Measurements from ENCODE around the gene SMO. TPM values are rescaled to one million over a fixed set of nuclear protein-coding genes. Genes with fewer than 3 reads are reported as not detected.

SMO gene
- total and polyA plus RNA-seq, 2 donors (not counting 1 experiment from before 2014, with no cell fraction given), result 0.39 to 1.4 TPM

GRCh38 chr7:129144834-129145668 is 43.4 kb upstream of the SMO start:
- Histone ChIP-seq H2AFZ (ENCODE audit: insufficient read depth, low read depth, low read length, poor library complexity, severe bottlenecking) (peak overlapping the region; percentile 88), H3K27me3 (replicated peaks in 1 of 4; ENCODE audit: control extremely low read depth in 1 of 4, control insufficient read depth in 3 of 4, insufficient read depth in 4 of 4, low read length in 3 of 4) (no peaks in the 10 kb centered on the region), H3K36me3 (replicated peaks in 1 of 2; ENCODE audit: control extremely low read depth in 1 of 2, control insufficient read depth in 1 of 2, extremely low read depth in 1 of 2, insufficient read depth in 2 of 2, low read length in 1 of 2) (peaks cover 0 to 18% of the 10 kb centered on the region in 2 experiments), H3K79me2 (ENCODE audit: control insufficient read depth, insufficient read depth, low read length) (peaks cover 64% of the 10 kb centered on the region), H3K4me3 (ENCODE audit: control extremely low read depth in 1 of 5, extremely low read depth in 1 of 5, insufficient read depth in 1 of 5, low read depth in 2 of 5, low read length in 4 of 5) (peak overlapping the region; percentile 42 to 100 (median 92)), H3K4me1 (ENCODE audit: control insufficient read depth in 2 of 2, insufficient read depth in 2 of 2, low read length in 2 of 2) (peaks cover 52 to 60% of the 10 kb centered on the region in 2 donors), H3K9me3 (ENCODE audit: control extremely low read depth in 1 of 3, control insufficient read depth in 2 of 3, insufficient read depth in 1 of 3, low read length in 2 of 3) (no peaks in the 10 kb centered on the region), H4K20me1 (ENCODE audit: control insufficient read depth, insufficient read depth, low read length, poor library complexity, severe bottlenecking) (peaks cover 29% of the 10 kb centered on the region), H3K27ac (ENCODE audit: low read length in 2 of 2) (peak overlapping the region; percentile 81 to 97), H3K4me2 (replicated peaks; ENCODE audit: low read depth, low read length, poor library complexity, severe bottlenecking) (peak overlapping the region; percentile 79), H3K9ac (ENCODE audit: low read length) (peak overlapping the region; percentile 95)
- Mint-ChIP-seq H3K9me3 (ENCODE audit: insufficient read depth) (no peaks in the 10 kb centered on the region), H3K27ac (peak overlapping the region; percentile 99), H3K4me3 (peak overlapping the region; percentile 93), H3K4me1 (peaks cover 65% of the 10 kb centered on the region), H3K27me3 (no peaks in the 10 kb centered on the region)
- WGBS (ENCODE audit: insufficient coverage), result under 1% methylated on average over 49 of the region's 58 CpGs
- intact Hi-C loops (cut with micrococcal nuclease), result loop anchor here (1.0 to 2.0 kb wide), 2 partner anchors 23 to 90 kb away; partner anchors contain the start of gene TNPO3
- POLR2A ChIA-PET, result interaction anchor here (1.4 to 3.5 kb wide), 3 partner anchors 9 to 18 kb away, joined by 3 to 25 read pairs (median 9); no protein-coding TSS in a partner anchor
- ATAC-seq (ENCODE audit: low read depth) (peak; percentile 12), DNase-seq (peak; percentile 72)
- TF ChIP-seq CTCF (IDR thresholded peaks at IDR 0.05) (peak; percentile 55), EZH2 (IDR thresholded peaks at IDR 0.05; ENCODE audit: borderline replicate concordance, insufficient read depth, low read depth, low read length, poor library complexity, severe bottlenecking) (no peak)
- CTCF ChIA-PET, result interaction anchor here (0.9 to 8.9 kb wide), 10 partner anchors 9 to 205 kb away, joined by 3 to 168 read pairs (median 7); partner anchors contain the start of gene TNPO3
